GM12892 (cell line): ENCODE measurements around the gene IRAG1.

Source experiments
- POLR2A ChIP-seq: IDR thresholded peaks from 2 replicates; pipeline ENCODE4 v1.6.1; 2011; ENCODE audit warnings: low read depth, low read length, control low read depth
- POLR2AphosphoS5 ChIP-seq: IDR thresholded peaks from 2 replicates; pipeline ENCODE4 v1.6.1; 2011; ENCODE audit warnings: low read depth, low read length, control low read depth
- TAF1 ChIP-seq: IDR thresholded peaks from 2 replicates; pipeline ENCODE4 v1.6.1; 2011; ENCODE audit warnings: low read depth, mild to moderate bottlenecking, control low read depth, low read length, borderline replicate concordance

DNA sequence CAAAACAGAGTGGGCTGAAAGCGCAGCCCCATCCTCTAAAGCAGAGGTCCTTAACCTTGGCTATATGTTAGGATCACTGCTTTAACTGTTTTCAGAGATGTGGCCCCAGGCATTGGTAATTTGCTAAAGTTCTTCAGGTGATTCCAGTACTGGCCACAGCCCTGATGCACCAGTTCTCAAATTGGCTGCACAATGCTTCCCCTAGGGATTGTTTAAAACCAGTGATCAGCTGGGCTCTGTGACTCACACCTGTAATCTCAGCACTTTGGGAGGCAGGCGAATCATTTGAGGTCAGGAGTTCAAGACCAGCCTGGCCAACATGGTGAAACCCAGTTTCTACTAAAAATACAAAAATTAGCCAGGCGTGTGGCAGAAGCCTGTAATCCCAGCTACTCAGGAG lies 8.4 kb upstream of the IRAG1 start:
- TF ChIP-seq POLR2AphosphoS5 (no peak), POLR2A (no peak), TAF1 (no peak)
